CD4-positive, alpha-beta T cell (primary cell): ENCODE data around the gene PDE3A. TPM values are rescaled to one million over a fixed set of nuclear protein-coding genes. Genes with fewer than 3 reads are reported as not detected.

Experiments
- ATAC-seq: fragments of 200-7000 bp; cut with Tn5 transposase; one replicate; pipeline ENCODE4 v1.10.0; 2022; ENCODE audit warnings: mild to moderate bottlenecking; ENCODE audit not compliant: poor library complexity
- CTCF ChIA-PET: fragments of 350-600 bp; sonication (Branson Sonifier 250); formaldehyde crosslinking; loops from one replicate; lab custom pipeline; 2021; ENCODE audit warnings: antibody characterized with exemption, inconsistent platforms; lab: Charles Lee
- POLR2A ChIA-PET: fragments of 350-600 bp; sonication (Branson Sonifier 250); formaldehyde crosslinking; loops from one replicate; lab custom pipeline; 2021; ENCODE audit warnings: antibody characterized with exemption, inconsistent platforms; lab: Charles Lee
- DNase-seq, 14 experiments: peaks; one replicate each; pipeline ENCODE4 v3.0.0-alpha.2; 2013 to 2020; ENCODE audit warnings: mixed read lengths in 2 of 14
- H3K27ac ChIP-seq, 2 donors: one replicate each; pipeline versions ENCODE4 v1.5.1 to v1.7.0; 2013; ENCODE audit warnings: low read length in 2 of 2, low read depth in 1 of 2, mild to moderate bottlenecking in 1 of 2
- H3K27me3 ChIP-seq, 2 experiments: 1 replicate in 1 of 2; 2 replicates in 1 of 2; pipeline versions ENCODE4 v1.6.1 to v1.7.0; 2013; ENCODE audit warnings: low read length in 2 of 2, control low read depth in 1 of 2, mild to moderate bottlenecking in 1 of 2, moderate library complexity in 1 of 2; ENCODE audit not compliant: insufficient read depth in 2 of 2, control insufficient read depth in 1 of 2
- H3K36me3 ChIP-seq: one replicate; pipeline ENCODE4 v1.6.1; 2013; ENCODE audit warnings: low read length, control low read depth; ENCODE audit not compliant: insufficient read depth
- H3K4me1 ChIP-seq: one replicate; pipeline ENCODE4 v1.6.1; 2013; ENCODE audit warnings: low read length, control low read depth; ENCODE audit not compliant: insufficient read depth
- H3K4me3 ChIP-seq: one replicate; pipeline ENCODE4 v1.5.1; 2013; ENCODE audit warnings: mild to moderate bottlenecking, low read length, moderate library complexity
- H3K9me3 ChIP-seq, 2 experiments: 1 replicate in 1 of 2; 2 replicates in 1 of 2; pipeline versions ENCODE4 v1.6.1 to v1.7.0; 2013; ENCODE audit warnings: low read length in 2 of 2, mild to moderate bottlenecking in 2 of 2, control low read depth in 1 of 2, moderate library complexity in 1 of 2; ENCODE audit not compliant: control insufficient read depth in 1 of 2, insufficient read depth in 1 of 2
- H3K27ac Mint-ChIP-seq: one replicate; pipeline ENCODE4 v1.8.0; 2020; ENCODE audit warnings: mixed read lengths
- H3K27me3 Mint-ChIP-seq: one replicate; pipeline ENCODE4 v1.8.0; 2021; ENCODE audit warnings: mixed read lengths
- H3K36me3 Mint-ChIP-seq: one replicate; pipeline ENCODE4 v1.8.0; 2021; ENCODE audit warnings: low read depth, mixed read lengths
- H3K4me1 Mint-ChIP-seq: one replicate; pipeline ENCODE4 v1.8.0; 2021; ENCODE audit warnings: low read depth, mixed read lengths
- H3K4me3 Mint-ChIP-seq: one replicate; pipeline ENCODE4 v1.8.0; 2020; ENCODE audit warnings: mild to moderate bottlenecking, mixed read lengths
- H3K9me3 Mint-ChIP-seq: one replicate; pipeline ENCODE4 v1.8.0; 2020; ENCODE audit warnings: mixed read lengths
- intact Hi-C, 2 experiments: fragments of 100-400 bp; cut with DNase I in 1 of 2; cut with micrococcal nuclease in 1 of 2; formaldehyde crosslinking; loops; one replicate each; pipeline versions ENCODE4 v1.15.1 to v1.9.0; 2023 to 2025; cut with DNase I, micrococcal nuclease
- total RNA-seq, 174 experiments: library from RNA in 2 of 174; stranded (reverse) in 2 of 174; gene quantifications; one replicate each; pipeline ENCODE4 v1.2.3 and lab custom pipeline; 2021 to 2026
- TF ChIP-seq, protein P1 (sequence below): fragments of 200-600 bp; IDR thresholded peaks from one replicate; pipeline ENCODE4 v1.8.0; 2022; ENCODE audit warnings: antibody characterized with exemption, mild to moderate bottlenecking

The PDE3A gene
- total RNA-seq, 2 experiments from 2014 or later: not detected

DNA sequence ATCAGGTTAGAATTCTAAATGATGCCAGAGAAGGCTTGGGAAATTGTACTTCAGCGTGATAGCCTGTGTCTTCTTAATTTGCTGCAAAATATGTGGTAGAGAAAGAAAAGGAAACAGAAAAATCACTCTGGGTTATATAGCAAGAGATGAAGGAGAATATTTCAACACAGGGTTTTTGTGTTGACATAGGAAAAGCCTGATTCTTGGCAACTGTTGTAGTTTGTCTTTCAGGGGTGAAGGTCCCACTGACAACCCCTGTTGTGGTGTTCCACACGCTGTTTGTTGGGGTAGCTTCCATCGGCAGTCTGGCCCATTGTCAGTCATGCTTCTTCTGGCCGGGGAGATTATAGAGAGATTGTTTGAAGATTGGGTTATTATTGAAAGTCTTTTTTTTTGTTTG is 313.0 kb downstream of the PDE3A start:
- ChIA-PET CTCF (no interaction called here), POLR2A (no interaction called here)
- no peaks in the 10 kb centered on the region for H3K36me3 ChIP-seq
- H3K36me3 Mint-ChIP-seq: no peaks in the 10 kb centered on the region
- H3K27me3 ChIP-seq: no peaks in the 10 kb centered on the region
- intact Hi-C loops: no loop called here
- DNase-seq (no peak), ATAC-seq (no peak)
- no peaks in the 10 kb centered on the region for H3K4me1 Mint-ChIP-seq
- TF ChIP-seq, protein P1, sequence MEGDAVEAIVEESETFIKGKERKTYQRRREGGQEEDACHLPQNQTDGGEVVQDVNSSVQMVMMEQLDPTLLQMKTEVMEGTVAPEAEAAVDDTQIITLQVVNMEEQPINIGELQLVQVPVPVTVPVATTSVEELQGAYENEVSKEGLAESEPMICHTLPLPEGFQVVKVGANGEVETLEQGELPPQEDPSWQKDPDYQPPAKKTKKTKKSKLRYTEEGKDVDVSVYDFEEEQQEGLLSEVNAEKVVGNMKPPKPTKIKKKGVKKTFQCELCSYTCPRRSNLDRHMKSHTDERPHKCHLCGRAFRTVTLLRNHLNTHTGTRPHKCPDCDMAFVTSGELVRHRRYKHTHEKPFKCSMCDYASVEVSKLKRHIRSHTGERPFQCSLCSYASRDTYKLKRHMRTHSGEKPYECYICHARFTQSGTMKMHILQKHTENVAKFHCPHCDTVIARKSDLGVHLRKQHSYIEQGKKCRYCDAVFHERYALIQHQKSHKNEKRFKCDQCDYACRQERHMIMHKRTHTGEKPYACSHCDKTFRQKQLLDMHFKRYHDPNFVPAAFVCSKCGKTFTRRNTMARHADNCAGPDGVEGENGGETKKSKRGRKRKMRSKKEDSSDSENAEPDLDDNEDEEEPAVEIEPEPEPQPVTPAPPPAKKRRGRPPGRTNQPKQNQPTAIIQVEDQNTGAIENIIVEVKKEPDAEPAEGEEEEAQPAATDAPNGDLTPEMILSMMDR: no peak
- peaks cover 0 to 10% of the 10 kb centered on the region in 2 experiments for H3K9me3 ChIP-seq
- H3K4me3 Mint-ChIP-seq: no peak overlapping the region
- peaks cover 9% of the 10 kb centered on the region for H3K9me3 Mint-ChIP-seq
- H3K27ac ChIP-seq: no peak overlapping the region
- H3K4me3 ChIP-seq: no peak overlapping the region
- H3K4me1 ChIP-seq: no peaks in the 10 kb centered on the region
- H3K27me3 Mint-ChIP-seq: no peaks in the 10 kb centered on the region
- no peak overlapping the region for H3K27ac Mint-ChIP-seq

DNA sequence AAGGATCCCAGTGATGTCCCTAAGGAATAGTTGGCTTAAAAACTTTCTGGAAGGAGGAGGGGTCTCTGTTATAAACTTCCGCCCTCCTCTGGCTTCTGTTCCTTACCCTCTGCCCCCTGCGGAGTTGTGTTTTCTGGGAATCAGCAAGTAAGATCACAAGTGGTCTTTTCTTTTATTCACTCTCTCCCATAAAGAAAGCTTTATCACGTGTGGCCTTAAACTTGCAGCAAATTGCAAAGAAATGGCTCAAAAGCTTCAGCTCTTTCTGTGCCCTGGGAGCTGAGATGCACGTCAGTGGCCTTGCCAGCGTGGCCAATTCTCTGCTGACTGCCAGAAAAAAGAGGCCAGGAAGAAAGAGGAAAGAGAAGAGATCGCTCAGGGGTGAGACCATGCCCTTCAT is 326.9 kb downstream of the PDE3A start, which contains the start of gene SLCO1C1:
TSS of gene SLCO1C1 (plus strand) at position 101 of the 400 bp plus-strand sequence. CDS start 4,245 bp downstream, outside the sequence.
- H3K4me3 ChIP-seq: no peak within 1 kb of the TSS
- H3K36me3 Mint-ChIP-seq: no peaks in the 10 kb centered on the region
- H3K9me3 ChIP-seq: no peaks in the 10 kb centered on the region
- H3K9me3 Mint-ChIP-seq: peaks cover 2% of the 10 kb centered on the region
- ATAC-seq (no peak), DNase-seq (no peak)
- no peaks in the 10 kb centered on the region for H3K4me1 Mint-ChIP-seq
- H3K27ac ChIP-seq: no peak within 1 kb of the TSS
- intact Hi-C loops: no loop called here
- no peaks in the 10 kb centered on the region for H3K27me3 ChIP-seq
- H3K36me3 ChIP-seq: no peaks in the 10 kb centered on the region
- POLR2A ChIA-PET: no interaction called here
- CTCF ChIA-PET: no interaction called here
- TF ChIP-seq, protein P1: no peak
- no peaks in the 10 kb centered on the region for H3K4me1 ChIP-seq
- no peaks in the 10 kb centered on the region for H3K27me3 Mint-ChIP-seq
- no peak within 1 kb of the TSS for H3K27ac Mint-ChIP-seq
- H3K4me3 Mint-ChIP-seq: no peak within 1 kb of the TSS

DNA sequence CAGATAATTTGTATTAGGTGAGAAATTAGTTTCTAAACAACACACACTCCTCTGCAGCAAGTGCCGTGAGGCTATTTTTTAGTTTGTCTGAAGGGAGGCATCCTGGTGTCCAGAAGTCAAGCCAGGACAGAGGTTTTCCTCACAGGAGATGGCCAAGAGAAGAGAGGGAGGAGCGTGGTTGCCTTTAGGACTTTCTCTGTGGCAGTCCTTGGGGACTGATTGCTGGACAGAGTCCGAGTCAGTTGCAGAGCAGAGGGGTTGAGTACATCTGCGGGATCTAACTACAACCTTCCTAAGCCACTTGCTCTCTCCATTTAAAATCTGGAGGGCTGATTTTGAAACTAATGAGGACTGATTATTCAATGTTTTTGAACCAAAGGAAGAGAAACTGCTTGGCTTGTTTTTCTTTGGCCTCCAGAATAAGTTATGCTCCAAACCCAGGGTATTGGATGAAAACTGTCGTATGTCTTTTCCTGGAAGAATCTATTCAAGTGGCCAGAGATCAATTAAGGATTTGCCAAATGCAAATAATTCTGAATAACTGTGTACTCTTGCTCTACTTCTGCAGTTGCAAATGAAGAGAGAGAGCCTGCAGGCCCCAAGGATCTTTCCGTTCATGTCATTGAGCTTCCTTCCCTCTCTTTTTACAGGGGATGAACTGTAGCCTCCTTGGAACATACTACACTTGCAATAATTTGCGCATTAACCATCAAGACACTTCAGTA is 328.0 kb downstream of the PDE3A start:
- intact Hi-C loops: no loop called here
- ATAC-seq: no peak

More for the DNA sequence above, 328.0 kb downstream of the PDE3A start:
- no peaks in the 10 kb centered on the region for H3K36me3 ChIP-seq
- H3K4me1 ChIP-seq: no peaks in the 10 kb centered on the region
- no peak overlapping the region for H3K27ac ChIP-seq
- Mint-ChIP-seq H3K4me3 (no peak overlapping the region), H3K4me1 (no peaks in the 10 kb centered on the region), H3K27me3 (no peaks in the 10 kb centered on the region), H3K36me3 (no peaks in the 10 kb centered on the region), H3K27ac (no peak overlapping the region), H3K9me3 (peaks cover 2% of the 10 kb centered on the region)
- no peak for DNase-seq
- TF ChIP-seq, protein P1: no peak
- ChIA-PET POLR2A (no interaction called here), CTCF (no interaction called here)
- H3K4me3 ChIP-seq: no peak overlapping the region
- H3K27me3 ChIP-seq: no peaks in the 10 kb centered on the region
- H3K9me3 ChIP-seq: no peaks in the 10 kb centered on the region
